Measurements from ENCODE around the gene EFCAB6.

EFCAB6 gene

GRCh38 chr22:43505423-43505822, 306.7 kb downstream of the EFCAB6 start:
- Histone ChIP-seq H3K4me3 (ENCODE audit: low read length, poor library complexity, severe bottlenecking) (no peak overlapping the region), H2AFZ (ENCODE audit: low read length) (no peak overlapping the region), H3K4me2 (ENCODE audit: low read depth, low read length, poor library complexity, severe bottlenecking) (no peak overlapping the region), H3K79me2 (ENCODE audit: insufficient read depth, low read length) (no peaks in the 10 kb centered on the region), H4K20me1 (ENCODE audit: insufficient read depth, low read length, poor library complexity, severe bottlenecking) (no peaks in the 10 kb centered on the region), H3K9me2 (replicated peaks; ENCODE audit: low read depth, low read length) (no peaks in the 10 kb centered on the region), H3K9me3 (ENCODE audit: insufficient read depth, low read depth, low read length) (no peaks in the 10 kb centered on the region), H3K4me1 (ENCODE audit: insufficient read depth, low read length, poor library complexity, severe bottlenecking) (no peaks in the 10 kb centered on the region), H3F3A (ENCODE audit: low read depth) (no peaks in the 10 kb centered on the region), H3K9ac (ENCODE audit: low read depth, low read length, poor library complexity, severe bottlenecking) (no peak overlapping the region), H3K27me3 (ENCODE audit: insufficient read depth, low read length, poor library complexity, severe bottlenecking) (no peaks in the 10 kb centered on the region), H3K36me3 (ENCODE audit: insufficient read depth, low read length) (no peaks in the 10 kb centered on the region)
- no peak for TF ChIP-seq EZH2phosphoT487 (IDR thresholded peaks at IDR 0.05; ENCODE audit: borderline replicate concordance)
- TF ChIP-seq CTCF (conservative IDR thresholded peaks at IDR 0.05; ENCODE audit: low read length), result no peak

- Histone ChIP-seq H3K4me1 (ENCODE audit: insufficient read depth, low read length, poor library complexity, severe bottlenecking) (no peaks in the 10 kb centered on the region), H3K27me3 (ENCODE audit: insufficient read depth, low read length, poor library complexity, severe bottlenecking) (no peaks in the 10 kb centered on the region), H2AFZ (ENCODE audit: low read length) (no peak overlapping the region), H3K9me2 (replicated peaks; ENCODE audit: low read depth, low read length) (no peaks in the 10 kb centered on the region), H3K79me2 (ENCODE audit: insufficient read depth, low read length) (no peaks in the 10 kb centered on the region), H3K36me3 (ENCODE audit: insufficient read depth, low read length) (no peaks in the 10 kb centered on the region), H3K9ac (ENCODE audit: low read depth, low read length, poor library complexity, severe bottlenecking) (no peak overlapping the region), H3K4me3 (ENCODE audit: low read length, poor library complexity, severe bottlenecking) (no peak overlapping the region), H4K20me1 (ENCODE audit: insufficient read depth, low read length, poor library complexity, severe bottlenecking) (no peaks in the 10 kb centered on the region), H3K9me3 (ENCODE audit: insufficient read depth, low read depth, low read length) (no peaks in the 10 kb centered on the region), H3K4me2 (ENCODE audit: low read depth, low read length, poor library complexity, severe bottlenecking) (no peak overlapping the region), H3F3A (ENCODE audit: low read depth) (no peaks in the 10 kb centered on the region)
- TF ChIP-seq EZH2phosphoT487 (IDR thresholded peaks at IDR 0.05; ENCODE audit: borderline replicate concordance) (no peak), CTCF (conservative IDR thresholded peaks at IDR 0.05; ENCODE audit: low read length) (no peak)
Observed at GRCh38 chr22:43504666-43505261, 307.3 kb downstream of the EFCAB6 start.

- no peaks in the 10 kb centered on the region for H3K27me3 ChIP-seq (ENCODE audit: insufficient read depth, low read length, poor library complexity, severe bottlenecking)
- H3F3A ChIP-seq (ENCODE audit: low read depth), result no peaks in the 10 kb centered on the region
- H3K36me3 ChIP-seq (ENCODE audit: insufficient read depth, low read length), result no peaks in the 10 kb centered on the region
- no peak overlapping the region for H2AFZ ChIP-seq (ENCODE audit: low read length)
- no peak overlapping the region for H3K4me3 ChIP-seq (ENCODE audit: low read length, poor library complexity, severe bottlenecking)
- H3K4me2 ChIP-seq (ENCODE audit: low read depth, low read length, poor library complexity, severe bottlenecking), result no peak overlapping the region
- no peaks in the 10 kb centered on the region for H4K20me1 ChIP-seq (ENCODE audit: insufficient read depth, low read length, poor library complexity, severe bottlenecking)
- H3K79me2 ChIP-seq (ENCODE audit: insufficient read depth, low read length), result no peaks in the 10 kb centered on the region
- TF ChIP-seq CTCF (conservative IDR thresholded peaks at IDR 0.05; ENCODE audit: low read length) (no peak), EZH2phosphoT487 (IDR thresholded peaks at IDR 0.05; ENCODE audit: borderline replicate concordance) (no peak)
- no peaks in the 10 kb centered on the region for H3K9me3 ChIP-seq (ENCODE audit: insufficient read depth, low read depth, low read length)
- no peaks in the 10 kb centered on the region for H3K4me1 ChIP-seq (ENCODE audit: insufficient read depth, low read length, poor library complexity, severe bottlenecking)
- no peaks in the 10 kb centered on the region for H3K9me2 ChIP-seq (replicated peaks; ENCODE audit: low read depth, low read length)
- H3K9ac ChIP-seq (ENCODE audit: low read depth, low read length, poor library complexity, severe bottlenecking), result no peak overlapping the region
Observed at GRCh38 chr22:43504068-43504467, 308.0 kb downstream of the EFCAB6 start.
